ENCODE results near the gene CHCHD6. TPM values are rescaled to one million over a fixed set of nuclear protein-coding genes. Genes with fewer than 3 reads are reported as not detected.

The CHCHD6 gene
- total RNA-seq, 1 experiment from 2014 or later, result 47.7 TPM

DNA sequence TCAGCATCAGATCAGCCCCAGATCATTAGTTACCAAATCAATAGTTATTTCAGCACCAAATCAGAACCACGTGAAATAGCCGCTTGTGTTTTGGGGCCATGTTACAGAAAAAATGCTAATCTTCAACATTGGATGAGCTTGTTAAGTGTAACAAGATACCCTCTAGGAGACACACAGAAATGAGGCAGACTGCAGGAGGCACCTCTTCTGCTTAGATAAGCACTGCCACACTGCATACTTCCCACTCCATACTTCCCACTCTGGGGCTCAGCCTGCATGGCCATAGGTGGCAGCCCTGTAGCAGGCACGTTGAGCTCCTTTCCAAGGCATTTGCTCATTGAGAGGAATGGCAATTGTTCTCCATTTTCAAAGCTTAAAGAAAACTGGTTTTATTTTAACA lies 73.3 kb downstream of the CHCHD6 start:
- Histone ChIP-seq H3F3A (ENCODE audit: insufficient read depth, low read depth) (peaks cover 9% of the 10 kb centered on the region; the same call in 1 of the 2 replicates), H3K9me3 (ENCODE audit: insufficient read depth, low read depth) (no peaks in the 10 kb centered on the region), H3K27me3 (ENCODE audit: insufficient read depth, low read depth) (no peaks in the 10 kb centered on the region), H3K9me2 (ENCODE audit: insufficient read depth) (no peaks in the 10 kb centered on the region), H3K4me1 (replicated peaks; ENCODE audit: insufficient read depth) (peaks cover 31% of the 10 kb centered on the region), H3K27ac (no peak overlapping the region), H3K4me3 (no peak overlapping the region), H4K20me1 (ENCODE audit: insufficient read depth) (no peaks in the 10 kb centered on the region), H3K36me3 (ENCODE audit: low read depth) (no peaks in the 10 kb centered on the region), H2AFZ (no peak overlapping the region), H3K79me2 (ENCODE audit: low read depth) (0 out of 2 replicates have a peak, but pooled peaks cover under 1% of the 10 kb centered on the region), H3K4me2 (no peak overlapping the region)
- CTCF ChIA-PET, result interaction anchor here (1.0 kb wide), 1 partner anchor 34 kb away, joined by 3 read pairs; no protein-coding TSS in a partner anchor
- intact Hi-C loops (cut with micrococcal nuclease; ENCODE audit: unreplicated experiment), result no loop called here
- DNase-seq, result no peak
- TF ChIP-seq, protein P1, sequence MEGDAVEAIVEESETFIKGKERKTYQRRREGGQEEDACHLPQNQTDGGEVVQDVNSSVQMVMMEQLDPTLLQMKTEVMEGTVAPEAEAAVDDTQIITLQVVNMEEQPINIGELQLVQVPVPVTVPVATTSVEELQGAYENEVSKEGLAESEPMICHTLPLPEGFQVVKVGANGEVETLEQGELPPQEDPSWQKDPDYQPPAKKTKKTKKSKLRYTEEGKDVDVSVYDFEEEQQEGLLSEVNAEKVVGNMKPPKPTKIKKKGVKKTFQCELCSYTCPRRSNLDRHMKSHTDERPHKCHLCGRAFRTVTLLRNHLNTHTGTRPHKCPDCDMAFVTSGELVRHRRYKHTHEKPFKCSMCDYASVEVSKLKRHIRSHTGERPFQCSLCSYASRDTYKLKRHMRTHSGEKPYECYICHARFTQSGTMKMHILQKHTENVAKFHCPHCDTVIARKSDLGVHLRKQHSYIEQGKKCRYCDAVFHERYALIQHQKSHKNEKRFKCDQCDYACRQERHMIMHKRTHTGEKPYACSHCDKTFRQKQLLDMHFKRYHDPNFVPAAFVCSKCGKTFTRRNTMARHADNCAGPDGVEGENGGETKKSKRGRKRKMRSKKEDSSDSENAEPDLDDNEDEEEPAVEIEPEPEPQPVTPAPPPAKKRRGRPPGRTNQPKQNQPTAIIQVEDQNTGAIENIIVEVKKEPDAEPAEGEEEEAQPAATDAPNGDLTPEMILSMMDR (conservative IDR thresholded peaks at IDR 0.05), result no peak
- TF ChIP-seq EZH2 (IDR thresholded peaks at IDR 0.05; ENCODE audit: low read depth), result no peak
- POLR2A ChIA-PET (ENCODE audit: unreplicated experiment), result interaction anchor here (0.6 kb wide), 2 partner anchors 182 to 295 kb away, joined by 3 to 4 read pairs; no protein-coding TSS in a partner anchor
- no TSS peak for BruUV-seq (replicated peaks)

DNA sequence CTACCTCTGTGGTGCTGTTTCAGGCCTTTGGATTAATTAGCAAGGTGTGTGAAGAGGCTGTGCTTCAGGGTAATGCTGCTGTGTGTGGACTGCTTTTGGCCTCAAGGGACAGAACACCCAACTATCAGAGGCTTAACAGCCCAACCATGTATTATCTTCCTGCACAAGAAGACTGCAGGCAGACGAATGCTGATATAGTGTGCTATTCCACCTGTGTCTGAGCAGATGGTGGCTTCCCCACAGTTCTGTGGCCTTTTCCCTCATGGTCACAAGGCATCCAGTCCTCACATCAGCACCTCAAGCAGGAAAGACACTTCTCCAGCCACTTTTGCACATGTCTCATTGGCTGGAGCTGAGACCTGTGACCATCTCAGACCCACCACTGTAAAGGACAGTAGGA lies 76.6 kb downstream of the CHCHD6 start:
- Histone ChIP-seq H3K4me1 (replicated peaks; ENCODE audit: insufficient read depth) (peaks cover 27% of the 10 kb centered on the region), H3K9me2 (ENCODE audit: insufficient read depth) (no peaks in the 10 kb centered on the region), H3K27ac (no peak overlapping the region), H4K20me1 (ENCODE audit: insufficient read depth) (no peaks in the 10 kb centered on the region), H3K4me3 (no peak overlapping the region), H3K27me3 (ENCODE audit: insufficient read depth, low read depth) (no peaks in the 10 kb centered on the region), H3K79me2 (ENCODE audit: low read depth) (no peaks in the 10 kb centered on the region), H3K4me2 (no peak overlapping the region), H2AFZ (no peak overlapping the region), H3K9me3 (ENCODE audit: insufficient read depth, low read depth) (no peaks in the 10 kb centered on the region), H3K36me3 (ENCODE audit: low read depth) (no peaks in the 10 kb centered on the region), H3F3A (ENCODE audit: insufficient read depth, low read depth) (peaks cover 10% of the 10 kb centered on the region; the same call in 1 of the 2 replicates)
- no TSS peak for BruUV-seq (replicated peaks)
- TF ChIP-seq, protein P1 (conservative IDR thresholded peaks at IDR 0.05), result no peak
- TF ChIP-seq EZH2 (IDR thresholded peaks at IDR 0.05; ENCODE audit: low read depth), result no peak
- intact Hi-C loops (cut with micrococcal nuclease; ENCODE audit: unreplicated experiment), result loop anchor here (5.0 kb wide), 1 partner anchor 77 kb away; no protein-coding TSS in a partner anchor
- no peak for DNase-seq
- ChIA-PET POLR2A (ENCODE audit: unreplicated experiment) (no interaction called here), CTCF (no interaction called here)

DNA sequence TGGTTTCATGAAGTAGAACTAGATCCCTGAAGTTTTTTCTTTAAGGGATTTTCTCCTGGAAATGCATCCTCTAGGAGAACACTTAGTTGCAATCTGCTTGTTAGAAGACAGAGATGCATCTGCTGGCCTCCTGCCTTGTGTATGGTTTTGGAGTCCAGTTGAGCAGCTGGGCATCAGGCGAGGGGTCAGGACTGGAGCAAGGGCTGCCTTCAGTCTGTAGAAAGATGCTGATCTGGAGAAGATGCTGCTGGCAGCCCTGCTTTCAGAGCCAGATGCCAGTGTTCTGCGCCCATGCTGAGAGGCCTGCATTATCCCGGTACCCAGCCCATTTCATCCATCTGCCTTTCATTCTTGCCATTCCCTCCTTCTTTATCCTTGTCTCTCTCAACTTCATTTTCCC lies 77.4 kb downstream of the CHCHD6 start:
- H3K27ac ChIP-seq, result peak overlapping the region; percentile 88
- no TSS peak for BruUV-seq (replicated peaks)
- no peak overlapping the region for H2AFZ ChIP-seq
- intact Hi-C loops (cut with micrococcal nuclease; ENCODE audit: unreplicated experiment), result loop anchor here (5.0 kb wide), 1 partner anchor 76 kb away; no protein-coding TSS in a partner anchor
- H3K4me2 ChIP-seq, result peak overlapping the region; percentile 46
- ChIA-PET POLR2A (ENCODE audit: unreplicated experiment) (no interaction called here), CTCF (interaction anchor here (0.6 kb wide), 1 partner anchor 16 kb away, joined by 3 read pairs; no protein-coding TSS in a partner anchor)
- TF ChIP-seq, protein P1 (conservative IDR thresholded peaks at IDR 0.05), result no peak
- TF ChIP-seq EZH2 (IDR thresholded peaks at IDR 0.05; ENCODE audit: low read depth), result no peak
- H3K79me2 ChIP-seq (ENCODE audit: low read depth), result no peaks in the 10 kb centered on the region
- H3F3A ChIP-seq (ENCODE audit: insufficient read depth, low read depth), result peaks cover 10% of the 10 kb centered on the region; the same call in 1 of the 2 replicates
- no peak overlapping the region for H3K4me3 ChIP-seq
- no peak for DNase-seq
- no peaks in the 10 kb centered on the region for H3K9me3 ChIP-seq (ENCODE audit: insufficient read depth, low read depth)
- no peaks in the 10 kb centered on the region for H3K27me3 ChIP-seq (ENCODE audit: insufficient read depth, low read depth)
- no peaks in the 10 kb centered on the region for H4K20me1 ChIP-seq (ENCODE audit: insufficient read depth)
- no peaks in the 10 kb centered on the region for H3K36me3 ChIP-seq (ENCODE audit: low read depth)
- H3K4me1 ChIP-seq (replicated peaks; ENCODE audit: insufficient read depth), result peaks cover 27% of the 10 kb centered on the region
- no peaks in the 10 kb centered on the region for H3K9me2 ChIP-seq (ENCODE audit: insufficient read depth)

Data from PC-9 (cell line).